LNCAP (cell line): ENCODE measurements around the gene GALNT13.

ENCODE experiments used
- TF ChIP-seq, protein P1 (sequence below): fragments of 450-650 bp; IDR thresholded peaks from 2 replicates; pipeline ENCODE4 v1.5.1; 2017; ENCODE audit warnings: mild to moderate bottlenecking

GALNT13 gene

GRCh38 chr2:153953761-153954160 is 82.0 kb downstream of the GALNT13 start:
- TF ChIP-seq, protein P1, sequence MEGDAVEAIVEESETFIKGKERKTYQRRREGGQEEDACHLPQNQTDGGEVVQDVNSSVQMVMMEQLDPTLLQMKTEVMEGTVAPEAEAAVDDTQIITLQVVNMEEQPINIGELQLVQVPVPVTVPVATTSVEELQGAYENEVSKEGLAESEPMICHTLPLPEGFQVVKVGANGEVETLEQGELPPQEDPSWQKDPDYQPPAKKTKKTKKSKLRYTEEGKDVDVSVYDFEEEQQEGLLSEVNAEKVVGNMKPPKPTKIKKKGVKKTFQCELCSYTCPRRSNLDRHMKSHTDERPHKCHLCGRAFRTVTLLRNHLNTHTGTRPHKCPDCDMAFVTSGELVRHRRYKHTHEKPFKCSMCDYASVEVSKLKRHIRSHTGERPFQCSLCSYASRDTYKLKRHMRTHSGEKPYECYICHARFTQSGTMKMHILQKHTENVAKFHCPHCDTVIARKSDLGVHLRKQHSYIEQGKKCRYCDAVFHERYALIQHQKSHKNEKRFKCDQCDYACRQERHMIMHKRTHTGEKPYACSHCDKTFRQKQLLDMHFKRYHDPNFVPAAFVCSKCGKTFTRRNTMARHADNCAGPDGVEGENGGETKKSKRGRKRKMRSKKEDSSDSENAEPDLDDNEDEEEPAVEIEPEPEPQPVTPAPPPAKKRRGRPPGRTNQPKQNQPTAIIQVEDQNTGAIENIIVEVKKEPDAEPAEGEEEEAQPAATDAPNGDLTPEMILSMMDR, result no peak

DNA sequence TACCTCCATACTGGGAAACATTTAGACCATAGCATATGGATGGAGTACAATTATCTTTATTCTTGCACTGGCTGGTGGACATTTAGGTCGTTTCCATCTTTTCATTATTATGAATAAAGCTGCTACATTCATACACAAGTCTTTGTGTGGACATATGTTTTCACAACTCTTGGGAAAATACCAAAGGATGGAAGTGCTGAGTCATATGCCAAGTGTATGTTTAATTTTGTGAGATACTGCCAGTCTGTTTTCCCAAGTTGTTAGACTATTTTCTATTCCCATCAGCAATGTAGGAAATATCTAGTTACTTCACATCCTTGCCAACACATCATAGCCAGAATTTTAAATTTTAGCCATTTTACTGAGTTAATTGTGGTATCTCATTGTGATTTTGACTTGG is 91.5 kb downstream of the GALNT13 start:
- TF ChIP-seq, protein P1, result no peak

DNA sequence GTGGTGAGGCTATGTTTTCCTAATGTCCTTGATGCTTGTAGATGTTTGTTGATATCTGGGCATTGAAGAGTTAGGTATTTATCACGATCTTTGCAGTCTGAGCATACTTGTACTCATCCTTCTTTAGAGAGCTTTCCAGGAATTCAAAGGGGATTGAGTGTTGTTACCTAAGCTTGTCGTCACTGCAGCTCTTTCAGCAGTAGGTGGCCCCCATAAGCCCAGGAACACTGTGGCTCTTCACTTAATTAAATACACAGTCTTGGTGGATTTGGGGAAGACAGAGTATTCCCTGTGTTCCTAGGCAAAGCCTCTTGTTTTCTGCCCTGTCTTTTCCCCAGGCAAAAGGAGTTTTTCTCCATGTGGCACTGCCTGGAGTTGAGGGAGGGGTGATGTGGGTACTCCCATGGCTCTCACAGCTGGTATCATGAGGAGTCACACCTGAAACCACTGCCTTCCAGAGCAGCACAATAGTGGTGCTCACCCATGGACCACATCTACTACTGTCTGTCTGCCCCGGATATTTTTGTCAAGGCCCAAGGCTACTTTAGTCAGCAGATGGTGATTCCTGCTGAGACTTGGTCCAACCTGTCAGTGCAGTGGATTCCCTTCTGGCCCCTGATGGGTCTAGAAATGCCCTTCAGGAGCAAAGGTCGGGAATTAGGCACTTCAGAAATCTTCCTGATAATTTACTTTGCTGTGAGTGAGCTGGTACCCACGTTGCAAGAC is 95.7 kb downstream of the GALNT13 start:
- TF ChIP-seq, protein P1, result no peak

- TF ChIP-seq, protein P1, result no peak
These were observed 99.5 kb downstream of the GALNT13 start for GRCh38 chr2:153971250-153971649.

DNA sequence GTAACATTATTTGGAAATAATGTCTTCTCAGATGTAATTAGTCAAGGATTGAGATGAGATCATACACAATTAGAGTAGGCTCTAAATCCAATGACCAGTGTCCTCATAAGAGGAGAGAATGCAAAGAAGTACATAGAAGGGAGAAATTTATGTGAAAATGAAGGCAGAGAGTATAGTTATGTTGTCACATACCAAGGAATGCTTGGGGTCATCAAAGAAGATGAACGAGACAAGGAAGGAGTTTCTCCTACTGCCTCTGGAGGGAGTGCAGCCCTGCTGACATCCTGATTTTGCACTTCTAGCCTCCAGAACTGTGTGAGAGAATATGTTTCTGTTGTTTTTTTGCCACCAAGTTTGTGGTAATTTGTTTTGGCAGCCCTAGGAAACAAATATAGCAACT is 100.1 kb downstream of the GALNT13 start:
- TF ChIP-seq, protein P1, result no peak

GRCh38 chr2:153972412-153972811 is 100.7 kb downstream of the GALNT13 start:
- TF ChIP-seq, protein P1, result no peak

DNA sequence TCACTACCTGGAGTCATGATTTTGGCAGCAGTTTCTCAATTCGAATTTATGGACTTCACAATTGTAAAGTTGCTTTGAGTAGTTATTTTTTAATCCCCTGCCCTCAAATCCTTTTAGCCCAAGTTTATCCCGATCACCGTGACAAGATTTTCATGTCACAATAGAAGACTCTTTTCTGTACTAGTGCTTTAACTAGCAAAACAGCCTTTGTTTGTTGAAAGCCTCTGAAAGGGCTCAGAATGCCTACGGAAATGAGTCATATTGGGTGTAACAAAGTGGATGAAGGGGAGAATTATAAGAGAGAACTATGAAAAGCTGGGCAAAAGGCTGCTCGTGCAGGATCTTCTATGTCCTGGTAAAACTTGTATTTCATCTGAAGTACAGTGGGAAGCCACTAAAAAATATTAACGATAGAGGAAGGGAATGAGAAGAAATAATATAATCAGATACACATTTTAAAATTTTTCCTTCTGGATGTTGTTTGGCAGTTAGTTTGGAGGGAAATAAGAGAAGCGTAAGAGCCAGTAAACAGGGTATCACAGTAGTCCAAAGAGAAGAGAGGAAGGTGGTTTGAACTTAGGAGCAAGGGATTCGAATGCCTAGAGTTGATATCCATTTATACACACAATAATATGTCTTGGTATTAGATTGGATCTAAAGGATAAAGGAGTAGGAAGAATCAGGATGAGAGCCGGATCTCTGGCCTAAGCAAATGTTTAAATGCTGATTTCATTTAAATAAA is 114.9 kb downstream of the GALNT13 start:
- TF ChIP-seq, protein P1, result no peak
